ENCODE data around the gene LEAP2.

DNA sequence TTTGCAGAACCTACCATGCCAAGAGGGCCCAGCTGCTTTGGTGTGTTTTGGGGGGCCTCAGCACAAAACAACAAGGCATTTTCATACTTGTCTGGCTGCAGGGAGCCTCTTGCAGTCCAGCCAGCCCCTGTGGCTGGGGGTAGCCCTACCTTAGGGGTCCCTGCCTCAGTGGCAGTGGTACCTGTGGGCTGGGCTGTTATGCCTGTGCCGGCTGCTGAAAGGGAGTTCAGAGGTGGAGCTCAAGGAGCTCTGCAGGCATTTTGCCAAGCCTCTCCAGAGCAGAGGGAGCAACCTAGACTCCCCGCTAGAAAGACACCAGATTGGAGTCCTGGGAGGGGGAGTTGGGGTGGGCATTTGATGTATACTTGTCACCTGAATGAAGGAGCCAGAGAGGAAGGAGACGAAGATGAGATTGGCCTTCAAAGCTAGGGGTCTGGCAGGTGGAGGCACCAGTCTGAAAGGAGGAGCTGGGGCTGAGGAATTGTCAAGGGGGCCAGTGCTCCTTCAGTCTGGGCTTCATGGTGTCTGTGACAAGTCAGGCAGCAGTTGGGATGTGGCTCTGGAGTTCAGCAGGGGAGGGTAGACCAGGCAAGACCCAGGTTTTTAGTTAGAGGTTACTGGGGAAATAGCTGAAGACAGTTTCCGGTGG is 44.5 kb upstream of the LEAP2 start:
- TF ChIP-seq, protein P1, sequence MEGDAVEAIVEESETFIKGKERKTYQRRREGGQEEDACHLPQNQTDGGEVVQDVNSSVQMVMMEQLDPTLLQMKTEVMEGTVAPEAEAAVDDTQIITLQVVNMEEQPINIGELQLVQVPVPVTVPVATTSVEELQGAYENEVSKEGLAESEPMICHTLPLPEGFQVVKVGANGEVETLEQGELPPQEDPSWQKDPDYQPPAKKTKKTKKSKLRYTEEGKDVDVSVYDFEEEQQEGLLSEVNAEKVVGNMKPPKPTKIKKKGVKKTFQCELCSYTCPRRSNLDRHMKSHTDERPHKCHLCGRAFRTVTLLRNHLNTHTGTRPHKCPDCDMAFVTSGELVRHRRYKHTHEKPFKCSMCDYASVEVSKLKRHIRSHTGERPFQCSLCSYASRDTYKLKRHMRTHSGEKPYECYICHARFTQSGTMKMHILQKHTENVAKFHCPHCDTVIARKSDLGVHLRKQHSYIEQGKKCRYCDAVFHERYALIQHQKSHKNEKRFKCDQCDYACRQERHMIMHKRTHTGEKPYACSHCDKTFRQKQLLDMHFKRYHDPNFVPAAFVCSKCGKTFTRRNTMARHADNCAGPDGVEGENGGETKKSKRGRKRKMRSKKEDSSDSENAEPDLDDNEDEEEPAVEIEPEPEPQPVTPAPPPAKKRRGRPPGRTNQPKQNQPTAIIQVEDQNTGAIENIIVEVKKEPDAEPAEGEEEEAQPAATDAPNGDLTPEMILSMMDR (conservative IDR thresholded peaks at IDR 0.05 in 1 of 2, IDR thresholded peaks at IDR 0.05 in 1 of 2; ENCODE audit: extremely low read depth in 1 of 2, insufficient read depth in 1 of 2, low read depth in 1 of 2, low read length in 2 of 2) = no peak
- TF ChIP-seq EZH2 (IDR thresholded peaks at IDR 0.05; ENCODE audit: borderline replicate concordance, low read length) = no peak

Data from mammary epithelial cell (primary cell).